ENCODE measurements around the gene SDS. TPM values are rescaled to one million over a fixed set of nuclear protein-coding genes. Genes with fewer than 3 reads are reported as not detected.

SDS gene
- total RNA-seq (2022; extraction: Qiagen RNA extraction; ENCODE audit: low read depth) = 0.31 to 0.64 TPM (median 0.54 TPM) in 5 replicates

DNA sequence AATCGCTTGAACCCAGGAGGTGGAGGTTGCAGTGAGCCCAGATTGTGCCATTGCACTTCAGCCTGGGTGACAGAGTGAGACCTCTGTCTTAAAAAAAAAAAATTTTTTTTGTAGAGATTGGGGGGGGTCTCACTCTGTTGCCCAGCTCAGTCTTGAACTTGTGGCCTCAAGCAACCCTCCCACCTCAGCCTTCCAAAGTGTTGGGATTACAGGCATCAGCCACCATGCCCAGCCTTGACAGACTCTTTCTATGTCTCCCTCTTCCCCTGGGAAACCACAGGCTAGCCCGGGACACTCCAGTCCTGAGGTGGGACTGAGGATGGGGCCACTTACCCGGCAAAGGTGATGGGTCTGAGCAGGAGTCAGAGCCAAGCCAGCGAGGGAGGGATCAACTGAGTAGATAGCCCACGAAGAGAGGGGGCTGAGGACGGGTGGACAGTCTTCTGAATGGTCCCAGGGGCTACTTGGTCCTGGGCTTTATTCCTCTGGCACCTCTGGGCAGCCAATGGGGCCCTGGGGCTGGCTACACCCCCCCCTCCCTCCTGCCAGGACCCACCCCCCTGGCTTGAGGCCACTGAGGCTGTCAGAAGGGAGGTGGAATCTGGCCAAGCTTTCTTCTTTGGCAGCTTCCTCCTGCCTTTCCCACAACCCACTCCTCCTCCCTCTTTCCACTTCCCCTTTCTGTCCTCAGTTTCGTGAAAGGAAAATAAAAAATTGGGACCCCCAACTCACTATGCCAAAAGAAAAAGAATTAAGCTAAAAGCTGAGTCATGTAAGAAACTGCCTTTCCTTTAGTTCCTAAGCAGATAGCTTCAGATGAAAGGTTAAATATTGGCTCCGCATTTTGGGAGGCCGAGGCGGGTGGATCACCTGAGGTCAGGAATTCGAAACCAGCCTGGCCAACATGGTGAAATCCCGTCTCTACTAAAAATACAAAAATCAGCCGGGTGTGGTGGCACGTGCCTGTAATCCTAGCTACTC, at the start of gene SDS:
Gene SDS (minus strand): TSS at position 453 of the 981 bp plus-strand sequence. CDS start 4,179 bp downstream, outside the sequence.

GRCh38 chr12:113422030-113422885, 18.6 kb upstream of the SDS start, which contains the start of gene SDSL:
SDSL (plus strand) TSS chr12:113422380; CDS start chr12:113427983, 5,603 bp downstream.

DNA sequence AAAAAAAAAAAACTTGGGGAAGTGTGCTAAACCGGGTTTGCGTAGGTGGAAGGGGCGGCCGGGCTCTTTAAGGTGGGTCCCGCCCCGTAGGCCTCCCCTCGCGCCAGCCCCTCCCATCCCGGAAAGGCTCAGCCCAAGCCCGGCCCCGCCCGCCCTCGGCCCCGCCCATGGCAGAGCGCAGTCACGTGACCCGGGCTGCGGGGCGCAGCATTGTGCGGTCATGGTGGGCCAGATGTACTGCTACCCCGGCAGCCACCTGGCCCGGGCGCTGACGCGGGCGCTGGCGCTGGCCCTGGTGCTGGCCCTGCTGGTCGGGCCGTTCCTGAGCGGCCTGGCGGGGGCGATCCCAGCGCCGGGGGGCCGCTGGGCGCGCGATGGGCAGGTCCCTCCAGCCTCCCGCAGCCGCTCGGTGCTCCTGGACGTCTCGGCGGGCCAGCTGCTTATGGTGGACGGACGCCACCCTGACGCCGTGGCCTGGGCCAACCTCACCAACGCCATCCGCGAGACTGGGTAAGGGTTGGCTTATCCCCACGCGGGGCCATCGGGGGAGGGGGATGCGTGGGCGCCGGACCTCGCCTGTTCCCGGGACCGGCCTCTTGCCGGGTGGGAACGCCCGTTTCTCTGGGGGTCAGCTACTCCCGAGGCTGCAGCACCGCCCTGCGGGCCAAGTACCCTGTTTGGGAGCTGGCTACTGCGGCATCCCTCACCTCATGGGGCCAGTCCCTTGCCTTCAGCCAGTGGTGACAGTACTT, 45.1 kb downstream of the SDS start, which contains the start of gene PLBD2:
Gene PLBD2 (plus strand): TSS at position 207 of the 752 bp plus-strand sequence. CDS start 14 bp downstream, at position 221.

Other genes starting within 250 kb of the SDS start
- gene DDX54, start 218.4 kb downstream of the SDS start, total RNA-seq (2022; extraction: Qiagen RNA extraction; ENCODE audit: low read depth) = 52.0 to 89.2 TPM (median 82.5 TPM) in 5 replicates
- gene RITA1, start 218.2 kb downstream of the SDS start, total RNA-seq (2022; extraction: Qiagen RNA extraction; ENCODE audit: low read depth) = 27.9 to 38.7 TPM (median 35.9 TPM) in 5 replicates
- 17.8 to 23.3 TPM (median 18.5 TPM) in 5 replicates for gene TPCN1, start 182.4 kb downstream of the SDS start, total RNA-seq (2022; extraction: Qiagen RNA extraction; ENCODE audit: low read depth)
- 7.1 to 10.2 TPM (median 8.5 TPM) in 5 replicates for gene SLC8B1, start 68.8 kb downstream of the SDS start, total RNA-seq (2022; extraction: Qiagen RNA extraction; ENCODE audit: low read depth)
- gene PLBD2, start 45.3 kb downstream of the SDS start, total RNA-seq (2022; extraction: Qiagen RNA extraction; ENCODE audit: low read depth) = 26.5 to 38.3 TPM (median 29.7 TPM) in 5 replicates
- 21.4 to 28.4 TPM (median 24.1 TPM) in 5 replicates for gene SDSL, start 18.5 kb upstream of the SDS start, total RNA-seq (2022; extraction: Qiagen RNA extraction; ENCODE audit: low read depth)
- 0.02 TPM in 1 of 5 replicates, not detected in the others for gene LHX5, start 68.0 kb upstream of the SDS start, total RNA-seq (2022; extraction: Qiagen RNA extraction; ENCODE audit: low read depth)

Data from A549 treated with CpdA at 1 μM for 4 hours (cell line).